Measurements from ENCODE around the gene RAC2.

RAC2 gene

GRCh38 chr22:37244114-37244921, at the start of gene RAC2:
Gene RAC2, minus strand, starts transcription at chr22:37244269. Its CDS starts 121 bp downstream, at chr22:37244148.
- peak within 1 kb of the TSS; percentile 100 for H3K4me3 ChIP-seq (ENCODE audit: low read length)
- H3F3A ChIP-seq (ENCODE audit: insufficient read depth, low read length) = peaks cover 56% of the 10 kb centered on the region
- peak; percentile 92 for DNase-seq
- H3K36me3 ChIP-seq (replicated peaks; ENCODE audit: insufficient read depth, low read length) = peaks cover 14% of the 10 kb centered on the region
- peak within 1 kb of the TSS; percentile 91 for H3K9ac ChIP-seq (ENCODE audit: low read length)
- H4K20me1 ChIP-seq (ENCODE audit: insufficient read depth, low read length) = no peaks in the 10 kb centered on the region
- H2AFZ ChIP-seq (ENCODE audit: low read length) = peak within 1 kb of the TSS; percentile 57; the same call in 1 of the 2 replicates
- TF ChIP-seq CTCF (IDR thresholded peaks at IDR 0.05; ENCODE audit: low read length) (no peak), EZH2 (optimal IDR thresholded peaks at IDR 0.05; ENCODE audit: low read depth, low read length) (no peak), EZH2phosphoT487 (IDR thresholded peaks at IDR 0.05; ENCODE audit: low read length) (no peak)
- H3K27ac ChIP-seq (ENCODE audit: low read length) = peak within 1 kb of the TSS; percentile 93
- peaks cover 40% of the 10 kb centered on the region for H3K4me1 ChIP-seq (ENCODE audit: low read length)
- H3K4me2 ChIP-seq (ENCODE audit: low read depth, low read length) = peak within 1 kb of the TSS; percentile 98
- H3K9me2 ChIP-seq (replicated peaks; ENCODE audit: insufficient read depth, low read length) = no peaks in the 10 kb centered on the region
- H3K9me3 ChIP-seq (replicated peaks; ENCODE audit: insufficient read depth, low read length) = no peaks in the 10 kb centered on the region
- H3K27me3 ChIP-seq (replicated peaks; ENCODE audit: insufficient read depth, low read length) = no peaks in the 10 kb centered on the region
- H3K79me2 ChIP-seq (ENCODE audit: low read length) = peaks cover 52% of the 10 kb centered on the region

DNA sequence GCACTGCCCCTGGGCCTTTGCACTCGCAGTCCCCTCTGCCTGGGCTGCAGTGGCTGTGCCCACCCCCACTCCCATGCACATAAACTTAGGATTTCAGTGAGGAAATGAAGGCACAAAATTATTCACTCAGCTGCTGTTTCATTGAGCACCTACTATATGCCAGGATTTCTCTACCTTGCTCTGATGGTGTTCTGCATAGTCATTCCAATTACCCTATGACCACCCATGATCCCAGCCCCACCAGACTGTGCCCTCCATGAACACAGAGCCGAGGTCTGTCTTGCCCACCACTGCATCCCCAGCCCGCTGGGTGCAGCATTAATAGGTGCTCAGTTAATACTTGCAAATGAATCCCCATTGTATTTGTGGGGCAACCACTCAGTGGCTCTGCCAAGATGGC, 49.1 kb upstream of the RAC2 start:
- Histone ChIP-seq H3K4me3 (ENCODE audit: low read length) (no peak overlapping the region), H3K9me2 (replicated peaks; ENCODE audit: insufficient read depth, low read length) (no peaks in the 10 kb centered on the region), H3K9me3 (replicated peaks; ENCODE audit: insufficient read depth, low read length) (no peaks in the 10 kb centered on the region), H3K9ac (ENCODE audit: low read length) (no peak overlapping the region), H3K27me3 (replicated peaks; ENCODE audit: insufficient read depth, low read length) (no peaks in the 10 kb centered on the region), H3K79me2 (ENCODE audit: low read length) (no peaks in the 10 kb centered on the region), H3K4me1 (ENCODE audit: low read length) (no peaks in the 10 kb centered on the region), H3K27ac (ENCODE audit: low read length) (no peak overlapping the region), H3K4me2 (ENCODE audit: low read depth, low read length) (no peak overlapping the region), H4K20me1 (ENCODE audit: insufficient read depth, low read length) (no peaks in the 10 kb centered on the region), H3K36me3 (replicated peaks; ENCODE audit: insufficient read depth, low read length) (no peaks in the 10 kb centered on the region), H3F3A (ENCODE audit: insufficient read depth, low read length) (no peaks in the 10 kb centered on the region), H2AFZ (ENCODE audit: low read length) (no peak overlapping the region)
- DNase-seq = no peak
- no peak for TF ChIP-seq EZH2phosphoT487 (IDR thresholded peaks at IDR 0.05; ENCODE audit: low read length)
- TF ChIP-seq CTCF (IDR thresholded peaks at IDR 0.05; ENCODE audit: low read length) = no peak
- no peak for TF ChIP-seq EZH2 (optimal IDR thresholded peaks at IDR 0.05; ENCODE audit: low read depth, low read length)

DNA sequence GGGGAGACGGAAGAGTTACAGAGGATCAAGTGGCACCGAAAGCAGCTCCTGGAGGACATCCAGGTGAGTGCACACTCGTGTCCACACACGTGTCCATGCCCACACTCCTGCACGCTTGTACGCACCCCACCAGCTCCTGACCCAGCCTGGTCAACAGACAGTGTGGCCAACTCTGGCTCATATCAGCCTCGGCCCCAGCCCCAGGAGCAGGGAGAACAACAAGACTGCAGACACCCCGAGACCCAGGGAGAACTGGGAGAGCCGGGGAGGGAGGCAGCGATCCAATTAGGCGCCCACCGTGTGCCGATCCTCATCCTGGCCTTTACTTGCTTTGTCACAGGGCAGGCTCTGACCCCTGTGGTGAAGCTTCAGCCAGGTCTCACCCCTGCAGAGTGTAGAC, 48.6 kb upstream of the RAC2 start:
- Histone ChIP-seq H3F3A (ENCODE audit: insufficient read depth, low read length) (no peaks in the 10 kb centered on the region), H3K4me1 (ENCODE audit: low read length) (no peaks in the 10 kb centered on the region), H3K27ac (ENCODE audit: low read length) (no peak overlapping the region), H3K9ac (ENCODE audit: low read length) (no peak overlapping the region), H3K27me3 (replicated peaks; ENCODE audit: insufficient read depth, low read length) (no peaks in the 10 kb centered on the region), H2AFZ (ENCODE audit: low read length) (no peak overlapping the region), H3K9me2 (replicated peaks; ENCODE audit: insufficient read depth, low read length) (no peaks in the 10 kb centered on the region), H4K20me1 (ENCODE audit: insufficient read depth, low read length) (no peaks in the 10 kb centered on the region), H3K4me2 (ENCODE audit: low read depth, low read length) (no peak overlapping the region), H3K9me3 (replicated peaks; ENCODE audit: insufficient read depth, low read length) (no peaks in the 10 kb centered on the region), H3K79me2 (ENCODE audit: low read length) (no peaks in the 10 kb centered on the region), H3K36me3 (replicated peaks; ENCODE audit: insufficient read depth, low read length) (no peaks in the 10 kb centered on the region), H3K4me3 (ENCODE audit: low read length) (no peak overlapping the region)
- DNase-seq = no peak
- TF ChIP-seq EZH2phosphoT487 (IDR thresholded peaks at IDR 0.05; ENCODE audit: low read length) (no peak), CTCF (IDR thresholded peaks at IDR 0.05; ENCODE audit: low read length) (no peak), EZH2 (optimal IDR thresholded peaks at IDR 0.05; ENCODE audit: low read depth, low read length) (no peak)

All from MM.1S (cell line).